Peyer's patch (tissue), 4 donors: Measurements from ENCODE around the gene ENC1. TPM values are rescaled to one million over a fixed set of nuclear protein-coding genes. Genes with fewer than 3 reads are reported as not detected.

Experiments used
- DNase-seq, 3 donors: peaks; one replicate each; pipeline ENCODE4 v3.0.0-alpha.2; 2017 to 2019
- H3K27ac ChIP-seq, 4 donors: fragments of 200-600 bp; sonication (generic); one replicate each; pipeline ENCODE4 v1.5.1; 2016 to 2019
- H3K27me3 ChIP-seq, 2 donors: fragments of 200-600 bp; sonication (generic); one replicate each; pipeline ENCODE4 v1.5.1; 2019
- H3K36me3 ChIP-seq, 3 donors: fragments of 200-600 bp; sonication (generic); one replicate each; pipeline ENCODE4 v1.5.1; 2016 to 2019
- H3K4me1 ChIP-seq, 4 donors: fragments of 200-600 bp; sonication (generic); one replicate each; pipeline ENCODE4 v1.5.1; 2016 to 2019
- H3K4me3 ChIP-seq, 4 donors: fragments of 200-600 bp; sonication (generic); 1 replicate in 3 of 4; 2 replicates in 1 of 4; pipeline ENCODE4 v1.5.1; 2016 to 2019; ENCODE audit warnings: mild to moderate bottlenecking in 1 of 4
- H3K9me3 ChIP-seq, 4 donors: fragments of 200-600 bp; sonication (generic); one replicate each; pipeline ENCODE4 v1.5.1; 2016 to 2019; ENCODE audit warnings: mild to moderate bottlenecking in 1 of 4
- CTCF ChIP-seq, 6 experiments: fragments of 450-650 bp in 4 of 6; fragments of 200-600 bp in 2 of 6; sonication (generic) in 1 of 6; IDR thresholded peaks; one replicate each; pipeline ENCODE4 v1.5.1; 2017 to 2019; ENCODE audit warnings: antibody characterized with exemption in 6 of 6, mild to moderate bottlenecking in 3 of 6, moderate library complexity in 1 of 6
- POLR2A ChIP-seq, 2 donors: fragments of 450-650 bp; IDR thresholded peaks; one replicate each; pipeline ENCODE4 v1.5.1; 2017; ENCODE audit warnings: antibody characterized with exemption in 2 of 2, mild to moderate bottlenecking in 2 of 2, moderate library complexity in 2 of 2
- total RNA-seq, 4 donors: library from RNA; depleted of rRNA; stranded (reverse); fragments of >200 nt; gene quantifications; one replicate each; pipeline ENCODE4 v1.1.0, GENCODE V29; 2016

Gene ENC1
- total RNA-seq, 4 donors from 2014 or later, result 28.7 to 123 (median 40.0) TPM

- Histone ChIP-seq H3K4me3 (no peak overlapping the region), H3K36me3 (no peaks in the 10 kb centered on the region), H3K27me3 (no peaks in the 10 kb centered on the region), H3K27ac (no peak overlapping the region), H3K9me3 (no peaks in the 10 kb centered on the region), H3K4me1 (no peaks in the 10 kb centered on the region)
- TF ChIP-seq CTCF (IDR thresholded peaks at IDR 0.05), result no peak
- no peak for TF ChIP-seq POLR2A (IDR thresholded peaks at IDR 0.05)
- DNase-seq, result no peak
Measured at GRCh38 chr5:74612045-74612444, 28.5 kb downstream of the ENC1 start.

DNA sequence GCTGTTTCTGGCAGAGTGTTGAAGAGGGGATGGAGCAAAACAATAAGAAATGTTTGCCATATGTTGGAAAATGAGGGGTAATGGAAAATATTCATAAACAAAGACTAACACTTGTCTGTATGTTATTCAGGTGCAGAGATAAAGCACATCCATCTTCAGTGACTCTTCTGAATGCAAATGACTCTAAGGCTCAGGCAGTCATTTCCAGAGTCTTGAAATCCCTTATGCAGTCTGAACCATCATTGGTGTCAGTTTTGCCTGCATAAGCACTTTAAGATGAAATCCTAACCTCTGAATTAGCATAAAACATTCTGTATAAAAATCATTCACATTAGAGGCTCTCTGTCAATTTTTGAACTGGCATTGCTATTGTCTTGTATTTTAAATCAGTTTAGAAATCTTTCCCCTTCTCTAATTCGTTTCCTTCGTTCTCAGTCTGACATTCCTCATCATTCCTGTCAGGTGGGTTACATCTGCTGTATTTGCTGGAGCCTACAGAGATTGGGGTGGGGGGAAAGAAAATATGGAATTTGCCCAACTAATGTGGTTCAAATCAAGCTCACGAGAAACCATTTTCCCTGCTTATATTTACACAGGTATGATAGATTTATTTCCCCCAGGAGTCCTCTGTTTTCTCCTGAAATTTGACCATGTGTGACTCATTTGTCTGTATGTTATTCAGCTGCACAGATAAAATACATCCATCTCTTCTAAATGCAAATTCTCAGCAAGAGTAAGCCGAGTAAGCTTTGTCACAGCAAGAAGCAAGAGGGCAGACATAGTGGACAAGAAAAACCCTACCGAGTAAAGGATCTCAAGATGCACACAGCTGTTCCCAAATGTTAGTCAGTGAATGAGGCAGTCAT, 31.6 kb downstream of the ENC1 start:
- H3K4me3 ChIP-seq, result no peak overlapping the region
- H3K9me3 ChIP-seq, result no peaks in the 10 kb centered on the region
- TF ChIP-seq CTCF (IDR thresholded peaks at IDR 0.05), result no peak
- no peaks in the 10 kb centered on the region for H3K36me3 ChIP-seq
- H3K27me3 ChIP-seq, result no peaks in the 10 kb centered on the region
- no peaks in the 10 kb centered on the region for H3K4me1 ChIP-seq
- no peak overlapping the region for H3K27ac ChIP-seq
- DNase-seq, result no peak

- no peaks in the 10 kb centered on the region for H3K36me3 ChIP-seq
- no peaks in the 10 kb centered on the region for H3K9me3 ChIP-seq
- no peaks in the 10 kb centered on the region for H3K4me1 ChIP-seq
- H3K4me3 ChIP-seq, result no peak overlapping the region
- H3K27ac ChIP-seq, result no peak overlapping the region
- H3K27me3 ChIP-seq, result no peaks in the 10 kb centered on the region
- TF ChIP-seq POLR2A (IDR thresholded peaks at IDR 0.05) (no peak), CTCF (IDR thresholded peaks at IDR 0.05) (no peak)
- DNase-seq, result no peak
Measured at GRCh38 chr5:74605759-74606158, 34.8 kb downstream of the ENC1 start.

DNA sequence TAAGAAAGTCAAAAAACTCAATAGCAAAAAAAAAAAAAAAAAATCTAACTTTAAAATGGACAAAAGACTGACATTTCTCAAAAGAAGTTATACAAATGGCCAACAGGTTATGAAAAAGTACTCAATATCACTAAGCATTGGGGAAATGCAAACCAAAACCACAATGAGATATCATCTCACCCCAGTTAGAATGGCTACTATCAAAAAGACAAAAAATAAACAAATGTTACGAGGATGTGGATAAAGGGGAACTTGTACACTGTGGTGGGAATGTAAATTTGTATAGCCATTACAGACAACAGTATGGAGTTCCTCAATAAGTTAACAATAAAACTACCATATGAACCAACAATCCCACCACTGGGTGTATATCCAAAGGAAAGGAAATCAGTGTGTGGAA, 37.2 kb downstream of the ENC1 start:
- H3K4me3 ChIP-seq, result no peak overlapping the region
- no peak overlapping the region for H3K27ac ChIP-seq
- no peak for DNase-seq

GRCh38 chr5:74599148-74599547, 41.4 kb downstream of the ENC1 start:
- no peaks in the 10 kb centered on the region for H3K4me1 ChIP-seq
- no peaks in the 10 kb centered on the region for H3K36me3 ChIP-seq
- no peaks in the 10 kb centered on the region for H3K27me3 ChIP-seq
- no peak overlapping the region for H3K4me3 ChIP-seq
- no peak for DNase-seq
- H3K9me3 ChIP-seq, result no peaks in the 10 kb centered on the region
- no peak for TF ChIP-seq CTCF (IDR thresholded peaks at IDR 0.05)
- TF ChIP-seq POLR2A (IDR thresholded peaks at IDR 0.05), result no peak
- no peak overlapping the region for H3K27ac ChIP-seq

More for the DNA sequence above, 37.2 kb downstream of the ENC1 start:
- Histone ChIP-seq H3K4me1 (no peaks in the 10 kb centered on the region), H3K9me3 (no peaks in the 10 kb centered on the region), H3K36me3 (no peaks in the 10 kb centered on the region), H3K27me3 (no peaks in the 10 kb centered on the region)
- no peak for TF ChIP-seq POLR2A (IDR thresholded peaks at IDR 0.05)
- TF ChIP-seq CTCF (IDR thresholded peaks at IDR 0.05), result no peak
